HG02610 (cell line): ENCODE data around the gene MCMBP.
A peak's percentile ranks its signal among the peaks of the same experiment; 100 is the strongest.
"Not testable (repeated sequence)": the region's sequence is repeated elsewhere in the genome, so short reads cannot be mapped to it uniquely, and the experiment has no call there.

Experiments
- ATAC-seq: cut with Tn5 transposase; IDR thresholded peaks from one replicate; pipeline ENCODE4 v1.9.1; 2021; ENCODE audit warnings: mild to moderate bottlenecking, moderate library complexity; ENCODE audit not compliant: unreplicated experiment

MCMBP gene

DNA sequence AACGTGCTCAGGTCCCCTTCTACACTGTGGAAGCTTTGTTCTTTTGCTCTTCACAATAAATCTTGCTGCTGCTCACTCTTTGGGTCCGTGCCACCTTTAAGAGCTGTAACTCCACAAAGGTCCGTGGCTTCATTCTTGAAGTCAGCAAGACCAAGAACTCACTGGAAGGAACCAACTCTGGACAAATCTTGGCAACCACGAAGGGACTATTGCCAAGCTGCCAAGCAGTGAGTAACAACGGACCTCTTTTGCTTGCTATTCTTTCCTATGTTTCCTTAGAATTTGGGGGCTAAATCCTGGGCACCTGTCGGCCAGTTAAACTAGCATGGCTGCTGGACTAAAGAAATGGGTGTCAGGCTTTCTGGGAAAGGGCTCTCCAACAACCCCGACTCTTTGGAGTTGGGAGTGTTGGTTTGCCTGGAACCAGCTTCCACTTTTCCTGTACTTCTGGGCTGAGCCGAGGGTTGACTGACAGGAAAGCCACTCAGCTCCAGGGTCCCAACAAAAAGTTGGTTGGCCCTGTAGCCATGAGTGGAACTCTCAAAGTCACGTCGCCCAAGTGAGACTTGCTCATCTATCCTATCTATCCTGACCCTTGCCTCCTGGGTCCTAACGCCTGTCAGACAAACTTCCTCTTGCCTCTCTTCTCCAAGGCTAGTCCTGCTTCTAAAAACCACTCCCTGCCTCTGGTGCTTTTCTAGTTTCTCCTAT is 11.4 kb upstream of the MCMBP start:
- not testable (repeated sequence) for ATAC-seq

GRCh38 chr10:119878524-119878923 is 5.9 kb upstream of the MCMBP start:
- ATAC-seq, result no peak

- ATAC-seq, result peak; percentile 89
Observed at GRCh38 chr10:119872860-119873681, 428 bp upstream of the MCMBP start.

DNA sequence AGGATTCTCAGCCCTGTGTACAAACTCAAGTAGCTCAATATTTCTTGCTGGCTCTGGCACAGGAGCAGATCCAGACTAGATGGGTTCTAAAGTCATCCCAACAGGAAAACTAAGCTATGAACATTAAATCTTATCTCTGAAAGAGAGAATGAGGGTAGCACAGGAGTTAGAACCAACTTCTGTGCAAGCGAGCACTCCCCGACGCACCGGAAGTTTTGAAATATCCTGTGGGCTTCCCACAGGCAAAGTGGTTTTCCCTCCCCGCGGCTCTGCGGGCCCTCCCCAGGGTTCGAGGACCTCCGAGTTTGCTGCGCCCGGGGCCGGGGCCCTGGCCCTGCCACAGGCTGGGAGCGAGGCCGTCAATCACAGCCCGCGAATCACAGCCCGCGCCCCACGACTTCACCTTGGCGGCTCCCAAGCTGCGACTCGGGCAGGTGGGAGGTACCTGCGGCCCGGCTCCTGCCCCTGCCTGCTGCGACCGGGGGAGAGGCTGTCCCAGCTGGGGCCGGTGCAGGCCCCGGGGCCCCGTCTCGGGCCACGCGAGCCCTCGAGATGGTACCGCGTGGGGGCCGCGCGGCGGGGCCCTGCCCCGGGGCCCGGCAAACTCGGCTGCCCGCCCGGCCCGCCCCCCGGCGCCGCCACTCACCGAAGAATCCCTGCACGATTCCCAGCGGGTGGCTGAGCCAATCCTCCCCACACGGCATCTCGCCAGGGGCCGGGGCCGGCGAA is 598 bp downstream of the MCMBP start:
- ATAC-seq, result peak; percentile 49

- not testable (repeated sequence) for ATAC-seq
Observed at GRCh38 chr10:119869398-119869797, 3.2 kb downstream of the MCMBP start.

- no peak for ATAC-seq
Observed at GRCh38 chr10:119867317-119867716, 5.3 kb downstream of the MCMBP start.

GRCh38 chr10:119865699-119866240 is 6.9 kb downstream of the MCMBP start:
- no peak for ATAC-seq

DNA sequence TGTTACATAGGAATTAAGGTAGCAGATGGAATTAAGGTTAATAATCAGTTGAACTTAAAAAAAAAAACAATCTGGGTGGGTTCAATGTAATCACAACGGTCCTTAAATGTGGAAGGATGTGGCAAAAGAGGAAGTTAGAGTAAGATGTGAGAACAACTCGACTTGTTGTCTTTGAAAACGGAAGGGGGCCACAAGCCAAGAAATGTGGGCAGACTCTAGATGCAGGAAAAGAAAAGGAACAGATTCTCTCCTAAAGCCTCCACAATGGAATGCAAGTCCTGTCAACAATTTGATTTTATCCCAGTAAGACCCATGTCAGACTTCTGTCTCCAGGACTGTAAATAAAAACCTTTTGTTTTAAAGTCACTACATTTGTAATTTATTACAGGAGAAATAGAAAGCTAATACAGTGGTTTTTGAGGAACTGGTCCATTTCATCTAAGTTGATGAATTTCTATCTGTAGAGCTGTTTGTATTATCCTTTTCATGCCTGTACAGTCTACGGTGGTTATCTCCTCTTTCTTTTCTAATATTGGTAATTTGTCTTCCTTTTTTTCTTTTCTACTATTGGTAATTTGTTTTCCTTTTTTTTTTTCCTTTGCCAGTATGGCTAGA is 8.6 kb downstream of the MCMBP start:
- ATAC-seq, result no peak

- no peak for ATAC-seq
Observed at GRCh38 chr10:119862524-119862923, 10.1 kb downstream of the MCMBP start.

DNA sequence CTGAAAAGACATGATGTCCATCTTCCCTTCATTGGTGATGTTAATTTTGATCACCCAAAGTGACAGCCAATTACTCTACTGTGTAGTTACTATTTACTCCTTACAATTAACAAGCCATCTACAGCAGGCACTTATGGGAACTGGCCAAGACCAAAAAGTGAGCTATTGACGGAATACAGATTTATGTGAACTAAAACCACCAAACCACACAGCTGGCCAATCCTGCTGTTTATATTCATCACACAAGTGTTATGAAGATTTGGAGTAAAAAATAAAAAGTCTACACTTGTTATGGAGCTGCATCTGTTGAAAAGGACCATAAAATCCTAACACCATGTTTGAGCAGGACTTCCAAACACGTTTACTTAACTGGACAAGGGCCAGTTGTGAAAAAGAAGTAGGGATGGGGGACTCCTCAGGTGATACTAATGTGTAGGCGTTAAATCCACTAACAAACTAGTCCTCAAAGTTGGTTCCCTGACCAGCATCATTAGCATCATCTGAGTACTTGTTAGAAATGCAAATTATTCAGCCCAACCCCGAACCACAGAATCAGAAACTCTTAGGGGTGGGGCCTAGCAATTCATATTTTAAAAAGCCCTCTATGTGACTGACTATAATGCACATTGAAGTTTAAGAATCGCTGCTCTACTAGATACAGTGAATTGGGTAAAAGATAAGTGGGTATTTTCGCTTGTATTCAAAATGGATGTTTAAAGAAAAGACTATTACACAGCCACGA is 11.6 kb downstream of the MCMBP start:
- no peak for ATAC-seq

- ATAC-seq, result no peak
Observed at GRCh38 chr10:119859420-119860258, 13.0 kb downstream of the MCMBP start.

DNA sequence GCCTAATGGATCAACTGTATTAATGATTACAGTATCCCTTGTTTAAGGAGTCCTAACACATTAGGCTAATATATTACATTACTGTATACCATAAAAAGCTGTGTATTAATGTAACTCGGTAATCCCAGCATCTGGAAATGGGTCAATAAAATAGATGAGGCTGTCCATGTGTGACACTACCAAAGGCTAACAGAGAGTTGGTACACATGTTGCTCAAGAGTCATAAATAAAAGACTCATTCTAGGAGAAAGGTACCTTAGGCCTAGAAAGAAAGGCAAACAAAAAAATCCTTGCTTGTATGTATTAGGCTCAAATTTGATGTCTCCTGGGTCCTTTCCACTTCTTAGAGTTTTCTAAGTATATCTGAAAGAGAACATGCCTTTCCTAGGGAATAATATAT is 14.6 kb downstream of the MCMBP start:
- no peak for ATAC-seq

GRCh38 chr10:119853574-119853973 is 19.1 kb downstream of the MCMBP start:
- no peak for ATAC-seq

- ATAC-seq, result no peak
Observed at GRCh38 chr10:119852822-119853221, 19.8 kb downstream of the MCMBP start.

DNA sequence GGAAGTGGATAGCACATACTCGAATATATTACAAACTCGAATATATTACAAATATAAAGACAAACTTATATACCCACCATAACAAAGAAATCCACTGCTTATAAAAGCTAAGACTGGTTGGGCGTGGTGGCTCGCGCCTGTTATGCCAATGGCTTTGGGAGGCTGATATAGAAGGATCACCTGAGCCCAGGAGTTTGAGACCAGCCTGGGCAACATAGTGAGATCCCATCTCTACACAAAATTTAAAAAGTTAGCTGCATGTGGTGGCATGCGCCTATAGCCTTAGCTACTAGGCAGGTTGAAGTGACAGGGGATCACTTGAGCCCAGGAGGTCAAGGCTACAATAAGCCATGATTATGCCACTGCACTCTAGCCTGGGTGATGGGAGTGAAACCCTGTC is 20.4 kb downstream of the MCMBP start:
- ATAC-seq, result no peak

DNA sequence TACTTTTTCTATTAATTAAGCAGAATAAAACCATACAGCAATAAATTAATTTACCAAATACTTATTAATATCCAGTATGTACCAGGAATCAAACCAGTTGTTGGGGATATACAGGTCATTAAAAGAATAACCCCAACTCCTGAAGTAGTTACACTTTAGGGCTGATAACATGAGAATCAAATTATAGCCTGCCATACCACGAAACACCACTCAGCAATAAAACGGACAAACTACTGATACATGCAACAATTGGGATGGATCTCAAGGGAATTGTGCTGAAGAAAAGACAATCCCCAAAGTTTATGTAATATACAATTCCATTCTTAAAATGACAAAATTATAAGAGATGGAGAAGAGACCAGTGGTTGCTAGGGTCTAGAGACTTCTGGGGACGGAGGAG is 22.7 kb downstream of the MCMBP start:
- ATAC-seq, result no peak

GRCh38 chr10:119849031-119849789 is 23.4 kb downstream of the MCMBP start:
- ATAC-seq, result no peak

DNA sequence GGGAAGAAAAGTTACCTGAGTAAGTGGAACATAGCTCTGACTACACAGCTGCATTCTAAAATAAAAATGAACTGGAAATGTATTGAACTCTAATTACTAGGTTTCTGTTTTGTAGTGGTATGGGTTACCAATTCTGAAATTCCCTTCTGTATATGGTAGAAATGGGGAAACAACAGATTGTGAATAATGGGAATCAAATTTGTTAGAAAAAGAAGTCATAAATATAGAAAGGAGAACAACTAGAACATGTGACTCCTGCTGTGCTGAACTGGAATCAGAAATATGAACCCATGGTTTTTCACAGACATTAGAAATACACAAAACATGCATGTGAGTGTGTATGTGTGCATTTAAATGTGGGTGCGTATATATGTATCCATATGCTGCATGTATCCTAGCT is 27.0 kb downstream of the MCMBP start:
- ATAC-seq, result no peak

GRCh38 chr10:119834188-119834587 is 38.5 kb downstream of the MCMBP start:
- no peak for ATAC-seq
